Measurements from ENCODE around the gene NPM1. TPM values are rescaled to one million over a fixed set of nuclear protein-coding genes. Genes with fewer than 3 reads are reported as not detected.
"Not testable (repeated sequence)": the region's sequence is repeated elsewhere in the genome, so short reads cannot be mapped to it uniquely, and the experiment has no call there.

NPM1 gene
- polyA plus RNA-seq, 1 donor, result 946 TPM

- no peak for DNase-seq (ENCODE audit: low read depth)
Observed at GRCh38 chr5:171386006-171386671, 1.5 kb upstream of the NPM1 start.

- no peak for DNase-seq (ENCODE audit: low read depth)
Observed at GRCh38 chr5:171386861-171387344, 746 bp upstream of the NPM1 start.

- DNase-seq (ENCODE audit: low read depth), result no peak
Observed at GRCh38 chr5:171387970-171388815, 544 bp downstream of the NPM1 start.

DNA sequence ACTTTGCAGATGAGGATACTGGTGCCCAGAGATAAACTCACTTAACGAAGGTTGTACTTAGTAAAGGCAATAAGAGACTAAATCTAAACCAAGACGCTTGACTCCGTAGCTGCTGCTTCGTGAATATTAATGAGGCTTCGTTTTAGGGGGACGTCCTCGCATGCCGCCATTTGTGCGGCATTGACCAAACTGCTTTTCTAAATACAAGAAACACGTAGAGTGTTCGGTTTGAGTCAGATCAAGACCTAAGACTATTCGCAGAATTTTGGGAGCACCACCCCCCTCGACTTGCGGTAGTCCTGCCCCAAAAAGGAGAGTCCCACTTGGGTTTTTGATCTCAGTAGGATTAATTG, 1.1 kb downstream of the NPM1 start:
- DNase-seq (ENCODE audit: low read depth), result no peak

- no peak for DNase-seq (ENCODE audit: low read depth)
Observed at GRCh38 chr5:171390883-171391677, 3.4 kb downstream of the NPM1 start.

- DNase-seq (ENCODE audit: low read depth), result no peak
Observed at GRCh38 chr5:171391996-171392577, 4.4 kb downstream of the NPM1 start.

DNA sequence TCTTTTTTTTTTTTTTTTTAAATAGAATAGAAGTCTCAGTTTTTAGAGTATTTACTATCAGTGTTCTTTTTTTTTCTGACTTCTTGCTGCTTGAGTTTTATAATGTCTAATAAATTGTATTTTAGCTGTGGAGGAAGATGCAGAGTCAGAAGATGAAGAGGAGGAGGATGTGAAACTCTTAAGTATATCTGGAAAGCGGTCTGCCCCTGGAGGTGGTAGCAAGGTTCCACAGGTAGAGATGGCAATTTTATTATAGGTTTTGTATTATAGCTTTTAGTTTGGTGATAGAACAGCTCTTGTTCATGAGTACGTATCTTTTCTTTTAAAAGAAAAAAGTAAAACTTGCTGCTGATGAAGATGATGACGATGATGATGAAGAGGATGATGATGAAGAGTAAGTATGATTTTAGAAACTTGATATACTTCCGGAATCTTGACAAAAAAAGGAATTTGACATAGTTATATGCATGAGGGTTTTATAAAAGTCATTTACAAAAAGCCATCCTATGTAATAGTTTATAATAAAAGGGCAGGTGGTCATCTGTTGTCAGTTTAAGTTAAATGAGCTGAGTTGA, 5.0 kb downstream of the NPM1 start:
- DNase-seq (ENCODE audit: low read depth), result no peak

DNA sequence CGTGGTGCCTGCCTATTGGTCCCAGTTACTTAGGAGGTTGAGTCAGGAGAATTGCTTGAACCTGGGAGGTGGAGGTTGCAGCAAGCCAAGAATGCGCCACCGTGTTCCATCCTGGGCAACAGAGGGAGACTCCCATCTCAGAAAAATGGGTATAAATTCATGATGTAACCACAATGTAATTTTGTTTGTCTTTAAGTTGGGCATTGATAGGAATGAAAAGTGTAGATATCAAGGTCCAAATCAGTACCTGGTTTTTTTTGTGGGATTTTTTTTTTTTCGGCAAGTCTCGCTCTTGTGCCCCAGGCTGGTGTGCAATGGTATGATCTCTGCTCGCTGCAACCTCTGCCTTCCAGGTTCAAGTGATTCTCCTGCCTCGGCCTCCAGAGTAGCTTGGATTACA, 7.4 kb downstream of the NPM1 start:
- no peak for DNase-seq (ENCODE audit: low read depth)

DNA sequence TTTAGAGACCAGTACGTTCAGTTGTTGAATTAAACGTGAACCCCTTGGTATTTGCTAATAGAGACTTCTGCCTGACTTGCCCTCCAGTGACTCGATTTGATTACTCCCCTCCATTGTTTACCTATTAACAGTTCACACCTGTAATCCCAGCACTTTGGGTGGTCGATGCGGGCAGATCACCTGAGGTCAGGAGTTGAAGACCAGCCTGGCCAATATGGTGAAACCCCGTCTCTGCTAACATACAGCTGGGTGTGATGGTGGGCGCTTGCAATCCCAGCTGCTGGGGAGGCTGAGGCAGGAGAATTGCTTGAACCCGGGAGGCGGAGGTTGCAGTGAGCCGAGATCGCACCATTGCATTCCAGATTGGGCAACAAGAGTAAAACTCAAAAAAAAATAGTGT, 8.9 kb downstream of the NPM1 start:
- DNase-seq (ENCODE audit: low read depth), result not testable (repeated sequence)

- no peak for DNase-seq (ENCODE audit: low read depth)
Observed at GRCh38 chr5:171397190-171397589, 9.5 kb downstream of the NPM1 start.

DNA sequence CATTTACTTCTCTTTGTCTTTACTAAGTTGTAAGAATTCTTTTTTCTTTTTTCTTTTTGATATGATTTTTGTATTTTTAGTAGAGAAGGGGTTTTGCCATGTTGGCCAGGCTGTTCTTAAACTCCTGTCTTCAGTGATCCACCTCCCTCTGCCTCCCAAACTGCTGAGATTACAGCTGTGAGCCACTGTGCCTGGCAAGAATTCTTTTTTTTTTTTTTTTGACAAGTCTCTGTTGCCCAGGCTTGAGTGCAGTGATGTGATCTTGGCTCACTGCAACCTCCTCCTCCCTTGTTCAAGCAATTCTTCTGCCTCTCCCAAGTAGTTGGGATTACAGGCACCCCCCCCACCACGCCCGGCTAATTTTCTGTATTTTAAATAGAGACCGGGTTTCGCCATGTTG, 9.9 kb downstream of the NPM1 start:
- no peak for DNase-seq (ENCODE audit: low read depth)

GRCh38 chr5:171398660-171399059, 11.0 kb downstream of the NPM1 start:
- DNase-seq (ENCODE audit: low read depth), result not testable (repeated sequence)

GRCh38 chr5:171400169-171400568, 12.5 kb downstream of the NPM1 start:
- DNase-seq (ENCODE audit: low read depth), result no peak

DNA sequence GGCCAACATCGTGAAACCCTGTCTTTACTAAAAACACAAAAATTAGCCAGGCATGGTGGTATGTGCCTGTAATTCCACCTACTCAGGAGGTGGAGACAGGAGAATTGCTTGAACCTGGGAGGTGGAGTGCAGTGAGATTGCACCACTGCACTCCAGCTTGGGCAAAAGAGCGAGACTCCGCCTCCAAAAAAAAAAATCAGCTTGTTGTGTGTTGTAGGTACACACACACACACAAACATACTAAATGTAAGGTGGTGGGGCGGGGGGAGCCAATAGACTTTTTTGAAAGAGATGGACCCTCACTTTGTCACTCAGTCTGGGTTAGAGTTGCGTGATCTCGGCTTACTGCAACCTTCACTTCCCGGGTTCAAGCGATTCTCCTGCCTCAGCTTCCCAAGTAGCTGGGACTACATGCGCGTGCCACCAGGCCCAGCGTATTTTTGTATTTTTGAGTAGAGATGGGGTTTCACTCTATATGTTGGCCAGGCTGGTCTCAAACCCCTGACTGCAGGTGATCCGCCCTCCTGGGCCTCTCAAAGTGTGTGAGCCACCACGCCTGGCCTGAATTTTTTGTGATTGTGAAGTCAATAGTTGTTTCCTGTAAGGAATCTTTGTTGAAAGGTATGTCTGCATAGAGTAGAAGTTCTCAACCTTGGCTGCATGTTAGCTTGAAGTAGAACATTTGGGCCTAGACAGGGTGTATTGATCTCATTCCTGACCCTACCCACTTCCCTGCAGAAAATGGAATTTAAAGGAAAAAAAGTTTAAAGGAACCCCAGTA, 13.7 kb downstream of the NPM1 start:
- no peak for DNase-seq (ENCODE audit: low read depth)

GRCh38 chr5:171402751-171403150, 15.1 kb downstream of the NPM1 start:
- DNase-seq (ENCODE audit: low read depth), result not testable (repeated sequence)

DNA sequence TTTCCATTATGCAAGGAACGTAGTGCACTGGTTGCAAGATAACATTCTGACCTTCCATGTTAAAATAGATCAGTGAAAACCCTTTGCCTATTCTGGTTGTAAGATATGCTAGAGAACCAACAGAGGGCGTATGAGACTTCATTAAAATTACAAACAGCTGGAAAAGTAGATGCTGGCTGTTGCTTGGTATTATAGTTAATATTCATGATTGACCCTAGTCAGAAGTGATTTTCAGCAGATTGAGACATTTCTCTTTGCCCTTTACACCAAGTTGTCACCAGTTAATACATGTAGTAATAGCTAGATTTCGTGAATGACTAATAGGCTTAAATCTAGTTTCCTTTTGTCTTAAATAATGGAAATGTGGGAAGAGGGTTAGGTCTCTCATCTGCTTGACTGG, 18.0 kb downstream of the NPM1 start:
- DNase-seq (ENCODE audit: low read depth), result no peak

GRCh38 chr5:171407234-171407633, 19.6 kb downstream of the NPM1 start:
- no peak for DNase-seq (ENCODE audit: low read depth)

- DNase-seq (ENCODE audit: low read depth), result no peak
Observed at GRCh38 chr5:171409164-171410136, 21.8 kb downstream of the NPM1 start.

DNA sequence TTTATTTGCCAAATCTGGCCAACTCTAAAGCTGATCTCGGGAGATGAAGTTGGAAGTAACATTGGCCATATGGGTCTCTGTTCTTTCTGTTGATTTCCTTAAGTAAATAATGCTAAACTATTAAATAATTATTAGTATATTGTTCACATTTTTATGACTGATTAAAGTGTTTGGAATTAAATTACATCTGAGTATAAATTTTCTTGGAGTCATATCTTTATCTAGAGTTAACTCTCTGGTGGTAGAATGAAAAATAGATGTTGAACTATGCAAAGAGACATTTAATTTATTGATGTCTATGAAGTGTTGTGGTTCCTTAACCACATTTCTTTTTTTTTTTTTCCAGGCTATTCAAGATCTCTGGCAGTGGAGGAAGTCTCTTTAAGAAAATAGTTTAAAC, 22.5 kb downstream of the NPM1 start:
- no peak for DNase-seq (ENCODE audit: low read depth)

DNA sequence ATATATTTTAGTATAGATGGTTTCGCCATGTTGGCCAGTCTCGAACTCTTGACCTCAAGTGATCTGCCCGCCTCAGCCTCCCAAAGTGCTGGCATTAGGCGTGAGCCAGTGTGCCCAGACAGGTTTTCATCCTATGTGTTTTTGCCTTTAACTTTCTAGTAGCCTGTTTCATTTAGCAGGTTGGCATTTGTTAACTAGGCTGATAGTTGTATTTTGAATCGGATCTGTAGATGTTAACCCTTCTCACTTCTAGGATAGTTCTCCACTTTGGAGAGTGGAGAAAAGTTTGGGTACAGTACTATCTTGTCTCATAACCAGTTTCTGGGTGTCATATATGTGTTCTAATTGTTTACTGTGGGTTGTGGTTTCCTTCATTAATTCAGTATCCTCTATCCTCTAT, 24.5 kb downstream of the NPM1 start:
- DNase-seq (ENCODE audit: low read depth), result no peak
